Activated naive CD4-positive, alpha-beta T cell treated with anti-CD3 and anti-CD28 coated beads, Interleukin-2, amount 50 U/mL, for 24 hours (primary cell): ENCODE measurements around the gene DHRS3.
A peak's percentile ranks its signal among the peaks of the same experiment; 100 is the strongest.

Experiments used
- H3K27ac Mint-ChIP-seq: one replicate; pipeline ENCODE4 v1.8.0; 2021; ENCODE audit warnings: mild to moderate bottlenecking, mixed read lengths
- H3K27me3 Mint-ChIP-seq: one replicate; pipeline ENCODE4 v1.8.0; 2021; ENCODE audit warnings: mixed read lengths
- H3K36me3 Mint-ChIP-seq: one replicate; pipeline ENCODE4 v1.8.0; 2021; ENCODE audit warnings: mixed read lengths
- H3K4me1 Mint-ChIP-seq: one replicate; pipeline ENCODE4 v1.8.0; 2021; ENCODE audit warnings: mixed read lengths
- H3K4me3 Mint-ChIP-seq: one replicate; pipeline ENCODE4 v1.8.0; 2021; ENCODE audit warnings: mild to moderate bottlenecking, mixed read lengths
- H3K9me3 Mint-ChIP-seq: one replicate; pipeline ENCODE4 v1.8.0; 2021; ENCODE audit warnings: mixed read lengths

The DHRS3 gene

DNA sequence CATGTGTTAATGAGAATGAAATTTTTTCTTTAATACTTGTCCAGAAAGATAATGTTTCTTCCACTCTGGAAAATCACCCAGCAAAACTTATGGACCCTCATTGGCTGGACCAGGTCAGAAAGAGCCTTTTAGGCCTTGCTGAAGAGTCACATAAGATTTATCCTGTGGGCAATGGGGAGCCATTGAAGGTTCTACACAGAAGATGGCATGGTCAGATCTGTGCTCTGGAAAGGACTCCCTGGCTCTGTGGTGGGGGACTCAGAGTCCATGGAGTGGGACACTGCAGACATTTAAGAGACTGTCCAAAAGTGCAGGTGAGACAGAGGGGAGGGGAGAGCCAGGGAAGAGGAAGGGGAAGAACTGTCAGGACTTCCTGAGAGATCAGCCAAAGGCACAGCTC lies 66.4 kb downstream of the DHRS3 start:
- Mint-ChIP-seq H3K4me1 (peaks cover 9% of the 10 kb centered on the region), H3K27ac (no peak overlapping the region), H3K36me3 (no peaks in the 10 kb centered on the region), H3K4me3 (no peak overlapping the region), H3K27me3 (no peaks in the 10 kb centered on the region), H3K9me3 (no peaks in the 10 kb centered on the region)

DNA sequence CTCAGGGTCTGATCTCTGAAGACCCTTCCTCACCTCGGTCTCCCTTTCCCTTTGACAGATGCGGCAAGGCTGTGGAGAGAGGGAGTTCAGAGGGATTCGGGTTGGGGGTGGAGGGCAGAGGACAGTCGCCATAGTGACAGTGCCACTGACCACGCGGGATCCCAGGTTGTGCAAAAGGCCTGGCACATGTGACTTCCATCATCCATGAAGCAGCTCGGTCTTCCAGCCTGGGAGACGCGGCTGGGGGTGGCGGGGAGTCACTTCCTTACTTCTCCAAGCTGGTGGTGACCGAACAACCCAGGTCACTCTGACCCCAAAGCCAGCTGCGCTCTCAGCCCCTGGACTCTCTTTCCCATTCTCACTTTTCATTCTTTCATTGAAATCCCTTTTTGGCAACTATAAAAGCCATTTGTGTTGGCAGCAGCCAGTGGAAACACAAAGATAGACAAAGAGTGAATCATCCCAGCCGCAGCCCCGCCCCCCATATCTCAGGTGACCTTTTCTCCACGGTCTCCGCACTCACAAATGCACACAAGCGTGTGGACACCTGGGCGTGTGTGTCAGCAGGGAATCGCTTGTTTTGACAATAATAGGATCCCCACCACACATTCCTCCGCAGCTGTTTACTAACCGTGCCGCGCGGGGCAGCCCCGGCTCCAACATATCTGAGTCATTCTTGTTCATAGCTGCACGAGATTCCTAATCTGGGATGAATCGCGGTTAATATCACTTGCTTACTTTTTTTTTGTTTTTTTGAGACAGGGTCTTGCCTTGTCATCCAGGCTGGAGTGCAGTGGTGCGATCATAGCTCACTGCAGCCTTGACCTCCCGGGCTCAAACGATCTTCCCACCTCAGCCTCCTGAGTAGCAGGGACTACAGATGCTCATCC lies 68.3 kb downstream of the DHRS3 start:
- Mint-ChIP-seq H3K27me3 (no peaks in the 10 kb centered on the region), H3K4me1 (peaks cover 9% of the 10 kb centered on the region), H3K27ac (peak overlapping the region; percentile 62), H3K9me3 (no peaks in the 10 kb centered on the region), H3K36me3 (no peaks in the 10 kb centered on the region), H3K4me3 (no peak overlapping the region)

DNA sequence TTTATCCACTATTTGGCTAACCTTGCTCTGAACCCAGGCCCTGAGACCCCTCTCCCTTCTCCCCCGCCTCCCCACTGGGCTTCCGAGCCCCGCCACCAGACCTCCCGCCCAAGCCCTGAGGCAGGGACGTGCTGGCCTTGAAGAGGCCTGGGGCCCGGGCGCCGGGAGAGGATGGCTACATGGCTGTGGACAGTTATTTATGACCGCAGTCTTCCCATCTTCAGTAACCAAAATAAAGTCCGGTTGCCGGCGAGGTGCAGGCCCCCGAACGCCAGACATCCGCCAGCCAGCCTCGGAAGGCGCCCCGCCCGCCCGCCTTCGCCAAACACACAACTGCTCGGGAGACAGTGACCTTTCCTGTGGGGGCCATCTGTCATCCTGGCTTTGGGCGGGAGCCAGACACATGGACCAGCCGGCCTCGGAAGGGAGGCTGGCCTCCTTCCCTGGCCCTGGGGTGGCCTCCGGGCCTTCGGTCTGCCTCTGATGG lies 69.0 kb downstream of the DHRS3 start:
- no peak overlapping the region for H3K4me3 Mint-ChIP-seq
- H3K27me3 Mint-ChIP-seq: no peaks in the 10 kb centered on the region
- H3K4me1 Mint-ChIP-seq: peaks cover 9% of the 10 kb centered on the region
- H3K27ac Mint-ChIP-seq: no peak overlapping the region
- no peaks in the 10 kb centered on the region for H3K36me3 Mint-ChIP-seq
- no peaks in the 10 kb centered on the region for H3K9me3 Mint-ChIP-seq

DNA sequence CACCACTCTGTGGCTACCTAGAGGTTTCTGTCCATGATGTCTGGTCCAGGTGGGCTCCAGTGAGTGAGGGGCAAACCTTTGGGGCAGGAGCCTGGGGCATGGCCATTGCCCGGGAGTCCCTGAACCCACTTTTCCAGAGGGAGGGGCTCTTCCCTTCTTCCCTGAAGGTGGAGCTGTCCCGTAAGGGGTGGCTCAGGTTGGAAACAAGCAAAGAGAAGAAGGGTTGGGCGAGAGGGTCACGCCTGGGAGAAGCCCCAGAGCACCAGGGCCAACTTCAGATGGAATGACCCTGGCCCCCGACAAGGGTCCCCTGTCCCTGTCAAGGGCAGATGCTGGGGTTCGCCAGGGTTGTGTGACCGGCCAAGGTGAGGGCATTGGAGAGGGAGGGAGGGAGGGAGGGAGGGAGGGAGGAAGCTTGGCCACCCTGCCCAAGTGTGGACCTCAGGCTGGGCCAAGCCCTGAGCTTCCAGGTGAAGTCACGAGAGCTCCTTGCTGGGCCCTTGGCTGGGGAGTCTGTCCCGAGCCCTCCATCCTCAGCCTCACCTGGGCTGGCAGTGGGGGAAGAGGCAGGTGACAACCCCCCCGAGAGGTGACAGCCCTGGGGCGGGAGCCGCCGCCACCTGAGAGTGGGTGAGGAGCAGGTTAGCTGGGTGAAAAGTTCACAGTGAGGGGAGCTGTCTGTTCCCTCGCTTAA lies 69.6 kb downstream of the DHRS3 start:
- Mint-ChIP-seq H3K4me1 (peaks cover 9% of the 10 kb centered on the region), H3K27me3 (no peaks in the 10 kb centered on the region), H3K27ac (no peak overlapping the region), H3K4me3 (no peak overlapping the region), H3K36me3 (no peaks in the 10 kb centered on the region), H3K9me3 (no peaks in the 10 kb centered on the region)

DNA sequence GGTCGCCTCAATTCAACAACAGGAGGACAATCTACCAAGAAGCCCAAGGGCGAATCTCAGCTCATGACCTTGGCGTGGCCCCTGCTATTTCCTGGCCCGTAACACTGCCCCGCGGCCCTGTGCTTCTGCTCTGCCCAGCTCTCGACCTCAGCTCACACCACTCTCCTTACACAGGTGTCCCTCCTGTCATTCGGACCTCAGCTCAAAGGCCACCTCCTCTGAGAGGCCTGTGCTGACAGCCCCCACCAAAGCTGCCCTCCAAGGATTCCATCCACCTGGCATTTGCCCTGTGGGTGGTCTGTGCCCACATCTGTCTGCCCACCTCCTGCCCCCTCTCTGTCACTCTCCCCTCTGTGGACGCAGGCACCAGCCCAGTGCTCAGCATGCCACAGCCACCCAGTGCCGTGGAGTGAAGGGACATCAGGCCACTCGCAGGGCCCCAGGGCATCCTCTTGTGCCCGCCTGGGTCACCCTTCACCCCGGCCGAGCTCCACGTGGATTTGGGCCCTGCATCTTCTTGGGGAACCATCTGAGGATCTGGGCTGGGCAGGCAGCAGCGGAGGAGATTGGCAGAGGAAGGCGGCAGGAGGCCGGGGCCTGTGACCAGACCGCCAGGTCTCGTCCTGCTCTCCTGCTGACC lies 70.3 kb downstream of the DHRS3 start:
- no peaks in the 10 kb centered on the region for H3K36me3 Mint-ChIP-seq
- no peak overlapping the region for H3K27ac Mint-ChIP-seq
- no peaks in the 10 kb centered on the region for H3K27me3 Mint-ChIP-seq
- H3K9me3 Mint-ChIP-seq: no peaks in the 10 kb centered on the region
- no peak overlapping the region for H3K4me3 Mint-ChIP-seq
- H3K4me1 Mint-ChIP-seq: peaks cover 9% of the 10 kb centered on the region

DNA sequence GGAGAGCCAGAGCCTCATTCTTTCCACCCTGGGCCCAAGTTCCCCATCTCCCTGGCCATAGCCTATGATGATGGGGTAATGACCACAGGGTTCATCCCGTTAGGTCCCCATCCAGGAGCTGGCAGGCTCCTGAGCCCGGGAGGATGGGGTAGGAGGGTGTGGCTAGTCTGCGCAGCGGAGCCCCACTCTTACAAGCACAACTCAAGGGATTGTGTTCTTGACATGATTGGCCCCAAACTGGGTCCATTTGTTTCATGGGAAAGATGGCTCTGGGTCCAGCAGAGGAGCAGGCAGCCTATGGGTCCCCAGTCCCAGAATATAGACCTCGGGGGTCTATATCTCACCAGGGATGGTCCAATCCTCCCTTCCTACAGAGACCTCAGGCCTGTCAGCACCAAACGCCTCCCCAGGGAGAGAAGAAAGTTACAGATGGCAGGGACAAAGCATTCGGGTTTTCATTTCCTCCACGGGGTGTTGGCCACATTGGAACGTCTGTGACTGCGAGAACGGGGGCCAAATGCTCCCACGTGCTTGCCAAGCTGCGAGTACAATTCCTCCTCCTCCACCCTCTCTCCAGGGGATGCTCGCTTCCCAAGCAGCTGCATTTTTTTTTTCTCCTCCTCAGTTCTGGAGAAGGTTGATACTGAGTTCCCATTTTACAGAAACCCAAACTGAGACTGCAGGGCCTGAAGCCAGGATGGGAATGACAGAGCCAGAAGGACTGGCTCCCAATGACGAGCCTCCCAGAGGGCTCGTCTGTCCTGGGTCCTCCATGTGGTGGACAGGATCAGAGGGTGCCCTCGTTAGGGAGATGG lies 71.0 kb downstream of the DHRS3 start:
- Mint-ChIP-seq H3K27ac (peak overlapping the region; percentile 62), H3K27me3 (no peaks in the 10 kb centered on the region), H3K36me3 (no peaks in the 10 kb centered on the region), H3K4me3 (no peak overlapping the region), H3K9me3 (no peaks in the 10 kb centered on the region), H3K4me1 (peaks cover 9% of the 10 kb centered on the region)

DNA sequence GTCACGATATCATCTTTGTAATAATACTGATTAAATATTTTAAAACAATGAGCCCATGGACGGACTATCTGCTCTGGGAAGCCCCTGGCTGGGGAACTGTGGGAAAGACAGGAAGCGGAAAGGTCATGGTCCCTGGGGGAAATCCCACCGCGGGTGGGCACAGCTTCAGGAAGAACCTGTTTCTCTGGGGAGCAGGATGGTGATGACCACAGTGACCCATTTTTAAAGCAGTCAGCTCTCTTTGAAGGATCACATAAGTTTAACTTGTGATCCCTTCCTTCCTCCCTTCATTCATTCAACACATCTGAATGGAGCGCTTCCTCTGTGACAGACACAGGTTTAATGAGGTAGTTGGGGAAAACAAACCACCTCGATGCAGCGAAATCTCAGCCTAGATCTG lies 73.0 kb downstream of the DHRS3 start:
- Mint-ChIP-seq H3K36me3 (no peaks in the 10 kb centered on the region), H3K4me1 (peaks cover 8% of the 10 kb centered on the region), H3K4me3 (no peak overlapping the region), H3K27me3 (no peaks in the 10 kb centered on the region), H3K27ac (no peak overlapping the region), H3K9me3 (no peaks in the 10 kb centered on the region)

DNA sequence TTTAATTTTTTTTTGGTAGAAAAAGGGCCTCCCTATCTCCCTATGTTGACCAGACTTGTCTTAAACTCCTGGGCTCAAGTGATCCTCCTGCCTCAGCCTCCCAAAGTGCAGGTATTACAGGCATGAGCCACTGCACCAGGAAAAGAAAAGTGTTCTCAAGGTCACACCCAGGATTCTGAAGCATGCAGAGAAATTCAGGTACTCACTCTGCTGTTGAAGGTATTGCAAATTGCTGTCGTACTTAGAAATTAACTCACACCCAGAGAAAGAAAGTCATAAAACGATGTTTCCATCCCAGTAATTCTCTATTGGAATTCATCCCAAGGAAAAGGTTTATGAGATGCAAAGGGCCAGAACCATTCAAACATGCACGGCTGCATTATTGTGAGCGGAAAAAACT lies 73.7 kb downstream of the DHRS3 start:
- no peak overlapping the region for H3K4me3 Mint-ChIP-seq
- H3K9me3 Mint-ChIP-seq: no peaks in the 10 kb centered on the region
- no peaks in the 10 kb centered on the region for H3K36me3 Mint-ChIP-seq
- no peaks in the 10 kb centered on the region for H3K27me3 Mint-ChIP-seq
- H3K27ac Mint-ChIP-seq: no peak overlapping the region
- H3K4me1 Mint-ChIP-seq: peaks cover 3% of the 10 kb centered on the region

DNA sequence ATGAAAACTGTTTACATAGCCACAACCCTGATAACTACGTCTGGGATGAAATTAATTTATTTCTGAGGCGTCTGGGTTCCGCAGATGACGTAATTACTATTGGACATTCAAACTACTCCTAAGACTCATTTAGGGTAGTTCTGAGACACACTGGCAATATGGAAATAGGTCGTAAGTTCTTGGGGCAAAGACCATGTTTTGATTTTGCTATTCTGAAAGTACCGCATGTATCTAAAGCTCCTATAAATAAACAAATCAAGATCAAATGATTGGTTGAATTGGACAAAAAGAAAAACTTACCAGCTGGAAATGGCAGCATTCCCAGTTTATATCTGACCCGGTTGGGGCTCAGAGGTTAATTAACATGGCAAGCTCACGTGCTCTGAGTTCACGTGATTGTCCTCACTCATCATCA lies 74.3 kb downstream of the DHRS3 start:
- no peaks in the 10 kb centered on the region for H3K36me3 Mint-ChIP-seq
- H3K9me3 Mint-ChIP-seq: no peaks in the 10 kb centered on the region
- H3K4me3 Mint-ChIP-seq: no peak overlapping the region
- H3K27me3 Mint-ChIP-seq: no peaks in the 10 kb centered on the region
- H3K4me1 Mint-ChIP-seq: peaks cover 3% of the 10 kb centered on the region
- no peak overlapping the region for H3K27ac Mint-ChIP-seq

DNA sequence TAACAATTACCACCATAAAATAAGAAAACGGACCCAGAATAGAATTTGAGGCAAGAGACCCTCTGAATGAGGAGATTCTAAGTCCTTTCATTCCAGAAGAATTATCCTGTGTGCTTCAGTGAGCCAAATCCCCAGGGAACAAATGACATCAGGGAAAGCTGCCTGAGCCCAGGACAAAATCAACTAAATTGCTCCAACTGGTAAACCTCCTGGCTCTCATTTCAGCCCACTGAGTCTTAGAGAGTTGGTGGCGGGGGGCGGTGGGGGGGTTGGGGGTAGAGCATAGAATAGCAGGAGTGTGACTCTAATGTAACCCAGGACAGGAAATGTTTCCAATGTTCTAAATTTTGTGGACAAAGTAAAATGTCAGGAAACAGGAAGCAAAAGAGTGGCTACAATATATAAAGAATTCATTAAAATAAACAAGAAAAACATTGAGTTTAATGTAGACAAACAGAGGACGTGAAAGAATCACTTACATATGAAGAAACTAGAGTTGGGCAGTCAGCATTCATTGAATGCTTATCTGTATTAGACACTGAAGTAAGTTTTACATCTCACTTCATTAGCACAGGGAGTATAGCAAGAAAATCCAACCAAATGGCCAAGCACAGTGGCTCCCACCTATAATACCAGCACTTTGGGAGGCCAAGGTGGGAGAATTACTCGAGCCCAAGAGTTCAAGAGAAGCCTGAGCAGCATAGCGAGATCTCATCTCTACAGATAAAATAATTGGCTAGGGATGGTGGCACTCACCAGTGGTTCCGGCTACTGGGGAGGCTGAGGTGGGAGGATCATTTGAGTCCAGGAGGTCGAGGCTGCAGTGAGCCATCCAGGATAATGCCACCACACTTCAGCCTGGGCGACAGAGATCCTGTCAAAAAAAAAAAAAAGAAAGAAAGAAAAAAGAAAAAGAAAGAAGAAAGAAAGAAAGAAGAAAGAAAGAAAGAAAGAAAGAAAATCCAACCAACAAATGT lies 75.1 kb downstream of the DHRS3 start:
- Mint-ChIP-seq H3K9me3 (no peaks in the 10 kb centered on the region), H3K4me1 (peaks cover 3% of the 10 kb centered on the region), H3K4me3 (no peak overlapping the region), H3K27me3 (no peaks in the 10 kb centered on the region), H3K36me3 (no peaks in the 10 kb centered on the region), H3K27ac (no peak overlapping the region)

DNA sequence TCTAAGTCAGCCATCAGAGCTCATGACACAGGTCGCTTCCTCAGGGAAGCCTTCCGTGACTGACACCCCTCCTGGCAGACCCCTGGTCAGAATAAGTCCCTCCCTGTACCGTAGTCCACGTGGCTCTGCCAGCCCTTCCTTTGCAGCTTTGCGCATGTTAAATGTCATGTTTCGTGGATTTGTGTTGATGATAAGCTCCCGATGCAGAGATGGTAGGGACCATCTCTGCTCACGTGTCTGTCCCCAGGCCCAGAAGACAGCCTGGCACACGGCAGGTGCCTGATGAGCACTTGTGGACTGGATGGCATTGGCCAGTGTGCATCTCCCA lies 75.9 kb downstream of the DHRS3 start:
- H3K27me3 Mint-ChIP-seq: no peaks in the 10 kb centered on the region
- H3K4me1 Mint-ChIP-seq: no peaks in the 10 kb centered on the region
- H3K9me3 Mint-ChIP-seq: peaks cover 4% of the 10 kb centered on the region
- no peak overlapping the region for H3K27ac Mint-ChIP-seq
- peaks cover 6% of the 10 kb centered on the region for H3K36me3 Mint-ChIP-seq
- no peak overlapping the region for H3K4me3 Mint-ChIP-seq

DNA sequence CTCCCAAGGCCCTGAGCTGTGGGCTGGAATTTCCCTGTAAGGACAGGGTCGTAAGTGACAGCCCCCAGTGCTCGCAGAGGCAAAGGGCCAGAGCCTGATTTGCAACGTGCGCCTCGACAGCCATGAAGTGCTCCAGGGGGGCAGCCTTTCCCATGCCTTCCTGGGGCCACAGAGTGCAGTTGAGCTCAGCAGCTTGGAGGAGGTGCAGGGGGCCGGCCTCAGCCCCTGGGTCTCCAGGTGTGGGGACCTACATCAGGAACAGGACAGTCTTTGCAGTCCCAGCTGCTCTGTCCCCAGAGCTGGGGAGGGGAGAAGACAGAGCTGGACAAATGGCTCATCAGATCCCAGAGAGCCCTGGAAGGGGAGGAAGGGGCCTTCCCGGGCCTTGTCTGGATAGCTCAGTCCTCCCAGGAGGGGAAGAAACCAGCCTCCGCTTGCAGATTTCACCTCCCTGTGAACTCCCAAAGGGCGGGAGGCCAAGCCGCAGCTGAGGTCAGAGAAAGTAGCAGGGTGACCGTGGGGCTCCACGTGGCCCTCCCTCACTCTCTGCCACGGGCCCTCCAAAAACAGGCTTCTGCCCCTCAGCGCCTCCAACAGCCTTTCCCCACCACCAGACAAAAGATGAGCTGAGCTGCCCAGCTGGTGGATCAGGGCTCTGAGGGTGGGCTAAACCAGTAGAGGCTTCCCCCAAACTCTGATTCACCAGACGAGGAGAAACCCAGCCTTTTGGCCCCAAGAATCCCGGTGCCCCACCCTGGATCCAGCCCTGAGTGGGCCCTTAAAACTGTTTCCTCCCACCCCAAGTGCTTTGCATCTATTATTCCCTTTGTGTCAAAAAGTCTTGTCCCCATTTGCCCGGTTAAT lies 76.5 kb downstream of the DHRS3 start:
- H3K27me3 Mint-ChIP-seq: no peaks in the 10 kb centered on the region
- no peak overlapping the region for H3K4me3 Mint-ChIP-seq

DNA sequence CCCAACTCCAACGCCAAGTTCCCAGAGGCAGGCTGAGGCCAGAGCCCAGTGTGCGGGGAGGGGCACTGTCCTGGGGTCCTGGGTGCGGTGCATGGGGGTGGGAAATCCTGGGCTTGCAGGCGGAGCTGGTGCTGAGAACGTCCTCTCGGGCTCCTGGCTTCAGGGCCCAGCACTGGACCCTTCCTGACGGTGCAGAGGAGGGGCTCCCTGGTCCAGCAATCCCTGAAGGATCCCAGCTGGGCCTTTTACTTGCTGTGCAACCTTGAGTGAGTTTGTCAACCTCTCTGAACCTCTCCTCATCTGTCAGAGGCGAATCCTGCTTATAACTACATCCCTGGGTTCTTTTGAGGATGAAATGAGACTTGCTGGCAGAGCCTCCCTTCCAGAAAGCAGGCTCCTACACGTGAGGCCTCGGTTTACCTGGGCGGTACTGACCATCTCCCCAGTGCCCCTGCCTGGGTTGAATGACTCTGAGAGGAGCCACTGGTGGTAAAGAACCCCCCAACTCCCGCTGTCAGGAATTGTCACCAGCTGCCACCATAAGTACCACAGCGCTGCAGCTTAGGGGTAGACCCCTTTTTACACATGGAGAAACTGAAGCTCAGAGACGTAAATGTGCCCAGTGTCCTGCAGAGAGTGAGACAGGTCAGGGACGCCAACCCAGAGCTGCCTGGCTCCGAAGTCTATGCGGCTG lies 77.3 kb downstream of the DHRS3 start:
- no peaks in the 10 kb centered on the region for H3K27me3 Mint-ChIP-seq
- H3K9me3 Mint-ChIP-seq: peaks cover 14% of the 10 kb centered on the region
- no peak overlapping the region for H3K4me3 Mint-ChIP-seq
- H3K4me1 Mint-ChIP-seq: no peaks in the 10 kb centered on the region
- H3K36me3 Mint-ChIP-seq: peaks cover 15% of the 10 kb centered on the region
- H3K27ac Mint-ChIP-seq: no peak overlapping the region

More for the DNA sequence above, 76.5 kb downstream of the DHRS3 start:
- Mint-ChIP-seq H3K36me3 (peaks cover 8% of the 10 kb centered on the region), H3K27ac (no peak overlapping the region), H3K9me3 (peaks cover 6% of the 10 kb centered on the region), H3K4me1 (no peaks in the 10 kb centered on the region)
